DOHH2 (cell line): ENCODE data around the gene EPS8L2.

Experiments used
- H3F3A ChIP-seq: fragments of 200-600 bp; sonication (generic), shearing (Covaris generic); 2 replicates; pipeline ENCODE4 v1.6.0; 2016; ENCODE audit warnings: antibody characterized with exemption, mild to moderate bottlenecking; ENCODE audit not compliant: control insufficient read depth, insufficient read depth
- H3K27ac ChIP-seq: fragments of 200-600 bp; sonication (generic); 2 replicates; pipeline ENCODE4 v1.5.1; 2014; ENCODE audit warnings: low read depth, mild to moderate bottlenecking, low read length, moderate library complexity
- H3K27me3 ChIP-seq: fragments of 200-600 bp; sonication (generic); 2 replicates; pipeline ENCODE4 v1.6.1; 2014; ENCODE audit warnings: mild to moderate bottlenecking, low read length, mixed read lengths; ENCODE audit not compliant: control insufficient read depth
- H3K36me3 ChIP-seq: fragments of 200-600 bp; sonication (generic); 2 replicates; pipeline ENCODE4 v1.6.1; 2014; ENCODE audit warnings: mild to moderate bottlenecking, low read length, moderate library complexity, mixed read lengths; ENCODE audit not compliant: control insufficient read depth
- H3K4me1 ChIP-seq: fragments of 200-600 bp; sonication (generic); 2 replicates; pipeline ENCODE4 v1.6.1; 2014; ENCODE audit warnings: mild to moderate bottlenecking, low read length, mixed read lengths; ENCODE audit not compliant: control insufficient read depth
- H3K4me2 ChIP-seq: fragments of 200-600 bp; sonication (generic); 2 replicates; pipeline ENCODE4 v1.6.0; 2014; ENCODE audit warnings: mild to moderate bottlenecking, low read length, moderate library complexity
- H3K4me3 ChIP-seq: fragments of 200-600 bp; sonication (generic); 2 replicates; pipeline ENCODE4 v1.5.1; 2014; ENCODE audit warnings: mild to moderate bottlenecking, low read length, mixed read lengths
- H3K79me2 ChIP-seq: fragments of 200-600 bp; sonication (generic); 2 replicates; pipeline ENCODE4 v1.6.1; 2014; ENCODE audit warnings: mild to moderate bottlenecking, low read length, mixed read lengths; ENCODE audit not compliant: control insufficient read depth
- H3K9me2 ChIP-seq: fragments of 200-600 bp; sonication (generic); replicated peaks from 2 replicates; pipeline ENCODE4 v1.6.1; 2014; ENCODE audit warnings: mild to moderate bottlenecking, low read length, mixed read lengths; ENCODE audit not compliant: control insufficient read depth
- H3K9me3 ChIP-seq: fragments of 200-600 bp; sonication (generic); 2 replicates; pipeline ENCODE4 v1.6.1; 2014; ENCODE audit warnings: antibody characterized with exemption, low read length, mixed read lengths; ENCODE audit not compliant: control insufficient read depth, insufficient read depth
- H4K20me1 ChIP-seq: fragments of 200-600 bp; sonication (generic); 2 replicates; pipeline ENCODE4 v1.6.0; 2014; ENCODE audit warnings: low read depth, mild to moderate bottlenecking, antibody characterized with exemption, low read length, moderate library complexity; ENCODE audit not compliant: control insufficient read depth, insufficient read depth
- CTCF ChIP-seq: fragments of 200-600 bp; sonication (generic); IDR thresholded peaks from one replicate; pipeline ENCODE4 v1.5.1; 2014; ENCODE audit warnings: antibody characterized with exemption, mild to moderate bottlenecking, low read depth, low read length; ENCODE audit not compliant: poor library complexity, severe bottlenecking
- EZH2phosphoT487 ChIP-seq: fragments of 200-600 bp; sonication (generic); IDR thresholded peaks from 2 replicates; pipeline ENCODE4 v1.6.1; 2017; ENCODE audit warnings: borderline replicate concordance, mild to moderate bottlenecking, antibody characterized with exemption, low read length, moderate library complexity, mixed read lengths

EPS8L2 gene

DNA sequence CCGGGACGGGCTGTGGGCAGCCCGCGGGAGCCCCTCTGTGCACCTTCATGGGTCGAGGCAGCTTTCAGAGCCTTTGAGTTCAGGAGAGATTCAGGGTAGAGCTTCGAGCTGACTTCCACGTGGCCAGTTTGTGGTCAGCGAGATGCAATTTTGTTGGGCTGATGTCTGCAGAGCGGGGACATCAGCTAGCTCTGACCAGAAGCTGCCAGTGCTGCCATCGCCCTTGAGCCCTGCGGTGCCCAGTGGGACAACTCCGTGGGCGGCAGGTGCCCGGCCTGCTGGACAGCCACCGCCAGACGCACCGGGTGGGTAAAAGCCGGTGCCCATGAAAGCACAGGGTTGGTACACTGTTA lies 42.0 kb downstream of the EPS8L2 start:
- no peak for TF ChIP-seq EZH2phosphoT487
- TF ChIP-seq CTCF = no peak
- Histone ChIP-seq H3K9me3 (no peaks in the 10 kb centered on the region), H4K20me1 (peaks cover 3% of the 10 kb centered on the region; the same call in 1 of the 2 replicates), H3K27ac (peak overlapping the region; percentile 14), H3K36me3 (peaks cover 14% of the 10 kb centered on the region), H3K9me2 (no peaks in the 10 kb centered on the region), H3K27me3 (no peaks in the 10 kb centered on the region), H3F3A (peaks cover 4% of the 10 kb centered on the region), H3K79me2 (peaks cover 56% of the 10 kb centered on the region), H3K4me1 (peaks cover 24% of the 10 kb centered on the region), H3K4me2 (peak overlapping the region; percentile 82), H3K4me3 (peak overlapping the region; percentile 84)

DNA sequence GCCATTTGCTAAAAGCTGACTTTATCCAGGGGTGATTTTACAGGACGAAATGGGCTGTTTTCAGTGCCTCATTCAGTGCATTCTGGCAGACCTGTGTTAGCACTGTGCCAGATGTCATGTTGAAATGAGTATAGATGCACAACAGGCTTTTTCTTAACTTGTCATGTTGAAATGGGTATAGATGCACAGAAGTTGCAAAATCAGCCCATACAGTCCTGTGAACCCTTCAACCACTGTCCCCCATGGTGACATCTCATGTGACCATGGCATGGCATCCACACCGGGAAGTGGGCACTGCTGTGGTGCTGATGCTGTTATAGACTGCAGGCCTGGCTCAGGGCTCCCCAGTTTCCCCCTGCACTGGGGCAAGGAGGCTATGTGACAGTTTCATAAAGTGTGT lies 43.7 kb downstream of the EPS8L2 start:
- H3K79me2 ChIP-seq = peaks cover 72% of the 10 kb centered on the region
- no peak overlapping the region for H3K4me3 ChIP-seq
- no peak overlapping the region for H3K27ac ChIP-seq
- no peaks in the 10 kb centered on the region for H3K9me2 ChIP-seq
- TF ChIP-seq EZH2phosphoT487 = no peak
- no peak for TF ChIP-seq CTCF
- no peaks in the 10 kb centered on the region for H3K27me3 ChIP-seq
- H3K4me2 ChIP-seq = no peak overlapping the region
- H3K9me3 ChIP-seq = no peaks in the 10 kb centered on the region
- peaks cover 3% of the 10 kb centered on the region; the same call in 1 of the 2 replicates for H4K20me1 ChIP-seq
- H3F3A ChIP-seq = peaks cover 4% of the 10 kb centered on the region
- peaks cover 14% of the 10 kb centered on the region for H3K36me3 ChIP-seq
- H3K4me1 ChIP-seq = peaks cover 24% of the 10 kb centered on the region

GRCh38 chr11:760236-760635 lies 54.2 kb downstream of the EPS8L2 start:
- Histone ChIP-seq H3K4me2 (no peak overlapping the region), H3K36me3 (peaks cover 62% of the 10 kb centered on the region), H3F3A (peaks cover 4% of the 10 kb centered on the region), H3K9me2 (no peaks in the 10 kb centered on the region), H3K79me2 (peaks cover 14% of the 10 kb centered on the region), H3K27me3 (no peaks in the 10 kb centered on the region), H3K9me3 (no peaks in the 10 kb centered on the region), H3K4me3 (no peak overlapping the region), H3K4me1 (no peaks in the 10 kb centered on the region), H3K27ac (no peak overlapping the region), H4K20me1 (0 out of 2 replicates have a peak, but pooled peaks cover 4% of the 10 kb centered on the region)
- no peak for TF ChIP-seq EZH2phosphoT487
- no peak for TF ChIP-seq CTCF
